CD14-positive monocyte (primary cell): Measurements from ENCODE around the gene FBXO10. TPM values are rescaled to one million over a fixed set of nuclear protein-coding genes. Genes with fewer than 3 reads are reported as not detected.
"Not testable (repeated sequence)": the region's sequence is repeated elsewhere in the genome, so short reads cannot be mapped to it uniquely, and the experiment has no call there.

Source experiments
- DNase-seq, 3 donors: peaks; one replicate each; pipeline ENCODE4 v3.0.0-alpha.2; 2011 to 2022
- H2AFZ ChIP-seq: 2 replicates; pipeline ENCODE4 v1.6.0; 2012; ENCODE audit warnings: mild to moderate bottlenecking, low read depth, low read length, inconsistent platforms; ENCODE audit not compliant: insufficient read depth, poor library complexity, severe bottlenecking
- H3K27ac ChIP-seq, 2 donors: 1 replicate in 1 of 2; 2 replicates in 1 of 2; pipeline ENCODE4 v1.5.1; 2012 to 2013; ENCODE audit warnings: low read length in 2 of 2, control low read depth in 1 of 2, inconsistent platforms in 1 of 2, low read depth in 1 of 2, mild to moderate bottlenecking in 1 of 2
- H3K27me3 ChIP-seq, 2 donors: one replicate each; pipeline versions ENCODE4 v1.6.0 to v1.6.1; 2011 to 2013; ENCODE audit warnings: low read length in 2 of 2; ENCODE audit not compliant: control insufficient read depth in 2 of 2, insufficient read depth in 2 of 2
- H3K36me3 ChIP-seq, 2 donors: replicated peaks in 1 of 2; 1 replicate in 1 of 2; 2 replicates in 1 of 2; pipeline versions ENCODE4 v1.5.1 to v1.6.1; 2012 to 2013; ENCODE audit warnings: low read length in 2 of 2, control low read depth in 1 of 2, inconsistent platforms in 1 of 2, mild to moderate bottlenecking in 1 of 2; ENCODE audit not compliant: insufficient read depth in 2 of 2, control insufficient read depth in 1 of 2
- H3K4me1 ChIP-seq, 2 donors: 1 replicate in 1 of 2; 2 replicates in 1 of 2; pipeline versions ENCODE4 v1.5.1 to v1.6.1; 2012 to 2013; ENCODE audit warnings: low read length in 2 of 2, control low read depth in 1 of 2, inconsistent platforms in 1 of 2, mild to moderate bottlenecking in 1 of 2, moderate library complexity in 1 of 2; ENCODE audit not compliant: insufficient read depth in 2 of 2, control insufficient read depth in 1 of 2
- H3K4me2 ChIP-seq: replicated peaks from 2 replicates; pipeline ENCODE3; 2012; ENCODE audit warnings: low read length, moderate library complexity, mild to moderate bottlenecking; ENCODE audit not compliant: poor library complexity, severe bottlenecking; ENCODE audit errors: extremely low read depth
- H3K4me3 ChIP-seq, 3 experiments: fragments of 200-600 bp in 1 of 3; sonication (generic) in 1 of 3; replicated peaks in 1 of 3; 1 replicate in 2 of 3; 2 replicates in 1 of 3; pipeline ENCODE4 v1.5.1; 2011 to 2013; ENCODE audit warnings: low read length in 3 of 3, mild to moderate bottlenecking in 3 of 3, control low read depth in 2 of 3, low read depth in 2 of 3, inconsistent platforms in 1 of 3, moderate library complexity in 1 of 3
- H3K79me2 ChIP-seq: 2 replicates; pipeline ENCODE4 v1.6.0; 2012; ENCODE audit warnings: mild to moderate bottlenecking, control low read depth, inconsistent platforms, low read length, moderate library complexity; ENCODE audit not compliant: insufficient read depth
- H3K9ac ChIP-seq: 2 replicates; pipeline ENCODE4 v1.6.0; 2017; ENCODE audit warnings: low read length, mild to moderate bottlenecking; ENCODE audit not compliant: insufficient read depth, poor library complexity, severe bottlenecking
- H3K9me3 ChIP-seq, 2 donors: replicated peaks in 1 of 2; 1 replicate in 1 of 2; 2 replicates in 1 of 2; pipeline versions ENCODE4 v1.5.1 to v1.6.1; 2012 to 2013; ENCODE audit warnings: low read length in 2 of 2, control low read depth in 1 of 2; ENCODE audit not compliant: control insufficient read depth in 1 of 2, insufficient read depth in 1 of 2
- H4K20me1 ChIP-seq: 2 replicates; pipeline ENCODE4 v1.6.0; 2012; ENCODE audit warnings: mild to moderate bottlenecking, low read length, control low read depth, moderate library complexity; ENCODE audit not compliant: insufficient read depth
- H3K27ac Mint-ChIP-seq, 7 donors: one replicate each; pipeline ENCODE4 v1.8.0; 2020; ENCODE audit warnings: mild to moderate bottlenecking in 7 of 7, mixed read lengths in 7 of 7, moderate library complexity in 6 of 7, inconsistent platforms in 2 of 7
- H3K27me3 Mint-ChIP-seq, 3 donors: one replicate each; pipeline ENCODE4 v1.8.0; 2021 to 2022; ENCODE audit warnings: low read depth in 3 of 3, mild to moderate bottlenecking in 3 of 3, mixed read lengths in 3 of 3, moderate library complexity in 3 of 3, inconsistent platforms in 1 of 3
- H3K36me3 Mint-ChIP-seq, 2 donors: one replicate each; pipeline ENCODE4 v1.8.0; 2020; ENCODE audit warnings: mixed read lengths in 2 of 2, inconsistent platforms in 1 of 2, mild to moderate bottlenecking in 1 of 2
- H3K4me1 Mint-ChIP-seq: one replicate; pipeline ENCODE4 v1.8.0; 2020; ENCODE audit warnings: mild to moderate bottlenecking, mixed read lengths
- H3K4me3 Mint-ChIP-seq, 2 donors: one replicate each; pipeline ENCODE4 v1.8.0; 2020; ENCODE audit warnings: mild to moderate bottlenecking in 2 of 2, mixed read lengths in 2 of 2, moderate library complexity in 1 of 2
- H3K9me3 Mint-ChIP-seq, 7 donors: one replicate each; pipeline ENCODE4 v1.8.0; 2020 to 2022; ENCODE audit warnings: mixed read lengths in 7 of 7, mild to moderate bottlenecking in 6 of 7, moderate library complexity in 6 of 7, inconsistent platforms in 2 of 7
- WGBS: methylation state at CpG from one replicate; pipeline ENCODE4 v1.1.5; 2013; ENCODE audit warnings: missing lambda C conversion rate; ENCODE audit not compliant: insufficient coverage; 5-methylcytosine and 5-hydroxymethylcytosine counted together
- intact Hi-C, 2 donors: fragments of 100-400 bp; cut with micrococcal nuclease; formaldehyde crosslinking; loops; one replicate each; pipeline versions ENCODE4 v1.15.0 to v1.15.1; 2023
- polyA plus RNA-seq, 3 donors: library from polyadenylated mRNA; depleted of rRNA in 1 of 3; unstranded in 2 of 3; stranded (reverse) in 1 of 3; fragments of 300-500 nt in 2 of 3; fragments of >200 nt in 1 of 3; fragmentation: Illumina TruSeq in 2 of 3; gene quantifications; 1 replicate in 2 of 3; 2 replicates in 1 of 3; pipeline ENCODE4 v1.2.3, GENCODE V29; 2012 to 2021
- TF ChIP-seq, protein P1 (sequence below): fragments of 200-600 bp; IDR thresholded peaks from one replicate; pipeline ENCODE4 v1.8.0; 2022; ENCODE audit warnings: antibody characterized with exemption, mild to moderate bottlenecking

The FBXO10 gene
- polyA plus RNA-seq, 3 donors, result 0.08 to 1.5 TPM; not detected in 1

DNA sequence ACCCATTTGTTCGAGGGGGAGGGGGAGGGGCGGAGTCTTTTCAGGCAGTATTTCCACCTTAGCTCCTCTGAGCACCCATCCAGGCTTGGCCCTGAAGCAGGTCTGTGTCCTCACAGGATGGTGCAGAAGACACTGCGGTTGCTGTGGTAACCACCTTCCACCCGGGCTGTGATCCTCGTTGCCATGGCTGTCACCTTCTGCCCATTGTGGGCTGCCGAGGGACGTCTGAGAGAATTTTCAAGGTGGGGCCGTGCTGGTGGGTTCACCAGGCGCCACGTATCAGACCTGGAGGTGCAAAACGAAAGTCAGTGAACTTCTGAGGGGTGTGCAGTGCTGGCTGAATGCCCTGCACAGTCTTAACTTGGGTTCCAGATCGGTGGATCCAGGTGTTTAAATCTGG lies 63.7 kb downstream of the FBXO10 start:
- peaks cover 4 to 7% of the 10 kb centered on the region in 2 donors for H3K36me3 Mint-ChIP-seq
- peaks cover 0 to 2% (median 0%) of the 10 kb centered on the region in 3 donors for H3K27me3 Mint-ChIP-seq
- Histone ChIP-seq H4K20me1 (no peaks in the 10 kb centered on the region), H2AFZ (no peak overlapping the region), H3K27ac (no peak overlapping the region), H3K9me3 (no peaks in the 10 kb centered on the region), H3K79me2 (no peaks in the 10 kb centered on the region), H3K4me2 (no peak overlapping the region), H3K36me3 (no peaks in the 10 kb centered on the region), H3K4me1 (no peaks in the 10 kb centered on the region), H3K9ac (no peak overlapping the region), H3K4me3 (no peak overlapping the region), H3K27me3 (no peaks in the 10 kb centered on the region)
- TF ChIP-seq, protein P1, sequence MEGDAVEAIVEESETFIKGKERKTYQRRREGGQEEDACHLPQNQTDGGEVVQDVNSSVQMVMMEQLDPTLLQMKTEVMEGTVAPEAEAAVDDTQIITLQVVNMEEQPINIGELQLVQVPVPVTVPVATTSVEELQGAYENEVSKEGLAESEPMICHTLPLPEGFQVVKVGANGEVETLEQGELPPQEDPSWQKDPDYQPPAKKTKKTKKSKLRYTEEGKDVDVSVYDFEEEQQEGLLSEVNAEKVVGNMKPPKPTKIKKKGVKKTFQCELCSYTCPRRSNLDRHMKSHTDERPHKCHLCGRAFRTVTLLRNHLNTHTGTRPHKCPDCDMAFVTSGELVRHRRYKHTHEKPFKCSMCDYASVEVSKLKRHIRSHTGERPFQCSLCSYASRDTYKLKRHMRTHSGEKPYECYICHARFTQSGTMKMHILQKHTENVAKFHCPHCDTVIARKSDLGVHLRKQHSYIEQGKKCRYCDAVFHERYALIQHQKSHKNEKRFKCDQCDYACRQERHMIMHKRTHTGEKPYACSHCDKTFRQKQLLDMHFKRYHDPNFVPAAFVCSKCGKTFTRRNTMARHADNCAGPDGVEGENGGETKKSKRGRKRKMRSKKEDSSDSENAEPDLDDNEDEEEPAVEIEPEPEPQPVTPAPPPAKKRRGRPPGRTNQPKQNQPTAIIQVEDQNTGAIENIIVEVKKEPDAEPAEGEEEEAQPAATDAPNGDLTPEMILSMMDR, result no peak
- no peak overlapping the region for H3K27ac Mint-ChIP-seq
- no peaks in the 10 kb centered on the region for H3K4me1 Mint-ChIP-seq
- no peak for DNase-seq
- intact Hi-C loops, result no loop called here
- WGBS, result 90% methylated on average over 10 of the region's 12 CpGs
- peaks cover 0 to 2% (median 0%) of the 10 kb centered on the region in 7 donors for H3K9me3 Mint-ChIP-seq
- no peak overlapping the region for H3K4me3 Mint-ChIP-seq

DNA sequence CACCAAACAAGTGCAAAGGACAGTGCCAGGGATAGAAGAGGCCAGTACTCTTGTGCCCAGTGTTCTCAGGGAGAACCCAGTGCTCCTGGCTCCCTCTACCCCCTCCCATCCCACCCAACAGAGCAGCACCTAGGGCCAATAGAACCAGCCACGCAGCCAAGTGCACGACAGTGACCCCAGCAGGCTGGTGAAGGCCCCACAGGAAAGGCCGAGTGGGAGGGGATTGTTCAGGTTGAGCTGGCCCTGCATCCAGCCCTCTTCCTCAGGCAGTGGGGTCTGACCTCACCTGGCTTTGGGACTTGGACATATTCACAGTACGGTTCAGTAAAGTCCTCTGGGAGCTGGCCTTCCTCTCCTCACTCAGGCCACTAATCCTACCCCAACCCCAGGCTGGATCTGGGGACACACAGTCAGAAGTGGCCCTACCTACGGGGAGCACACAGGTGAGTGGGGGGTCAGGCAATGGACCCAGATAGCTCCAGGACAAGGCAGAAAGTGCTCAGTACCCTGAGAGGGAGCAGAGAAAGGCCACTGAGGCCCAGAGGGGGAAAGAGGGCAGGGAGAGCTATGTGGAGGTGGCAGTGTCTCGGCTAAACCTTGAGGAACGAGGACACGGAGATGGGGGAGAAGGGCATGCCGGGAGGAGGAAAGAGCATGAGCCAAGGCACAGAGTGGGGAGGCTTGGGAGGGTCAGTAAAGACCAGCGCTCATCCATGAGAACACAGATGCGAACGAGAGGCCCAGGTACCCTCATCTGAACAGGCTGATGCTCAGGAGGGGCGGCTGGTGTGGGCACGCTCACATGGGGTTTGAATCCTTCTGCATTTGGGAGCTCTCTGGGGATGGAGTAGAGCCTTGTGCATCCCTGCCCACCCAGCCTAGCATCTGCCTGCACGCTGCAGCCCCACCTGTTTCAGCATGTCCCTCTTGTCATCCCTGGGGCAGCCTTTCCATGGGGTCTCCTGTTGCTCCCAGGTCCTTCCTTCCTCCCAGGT lies 64.9 kb downstream of the FBXO10 start:
- peaks cover 0 to 2% (median 0%) of the 10 kb centered on the region in 7 donors for H3K9me3 Mint-ChIP-seq
- peaks cover 0 to 2% (median 0%) of the 10 kb centered on the region in 3 donors for H3K27me3 Mint-ChIP-seq
- H3K4me2 ChIP-seq, result no peak overlapping the region
- H3K27ac Mint-ChIP-seq, result peak overlapping the region in 2 of 7 donors; percentile 26 to 37
- peaks cover 4 to 7% of the 10 kb centered on the region in 2 donors for H3K36me3 Mint-ChIP-seq
- no peaks in the 10 kb centered on the region for H3K36me3 ChIP-seq
- no peak overlapping the region for H3K4me3 Mint-ChIP-seq
- H3K4me1 ChIP-seq, result no peaks in the 10 kb centered on the region
- H3K27me3 ChIP-seq, result no peaks in the 10 kb centered on the region
- H3K4me1 Mint-ChIP-seq, result no peaks in the 10 kb centered on the region
- no peak overlapping the region for H3K27ac ChIP-seq
- H2AFZ ChIP-seq, result no peak overlapping the region
- no peak overlapping the region for H3K9ac ChIP-seq
- WGBS, result 97% methylated on average over 9 of the region's 15 CpGs
- intact Hi-C loops, result no loop called here
- no peaks in the 10 kb centered on the region for H3K79me2 ChIP-seq
- no peak for DNase-seq
- TF ChIP-seq, protein P1, result no peak
- H3K9me3 ChIP-seq, result no peaks in the 10 kb centered on the region
- no peak overlapping the region for H3K4me3 ChIP-seq
- no peaks in the 10 kb centered on the region for H4K20me1 ChIP-seq

- H3K27me3 ChIP-seq, H3K9me3 ChIP-seq, H3K36me3 ChIP-seq, H3K36me3 Mint-ChIP-seq, H3K4me1 ChIP-seq, H3K27ac Mint-ChIP-seq, H3K27me3 Mint-ChIP-seq, DNase-seq, H3K9ac ChIP-seq, H3K27ac ChIP-seq, H3K4me1 Mint-ChIP-seq, H3K79me2 ChIP-seq, H2AFZ ChIP-seq, H3K9me3 Mint-ChIP-seq, intact Hi-C loops, H3K4me2 ChIP-seq, H3K4me3 Mint-ChIP-seq, H3K4me3 ChIP-seq, H4K20me1 ChIP-seq: not testable (repeated sequence)
- no CpG with 5 or more reads among the region's 5 CpGs for WGBS
Observed at GRCh38 chr9:37510053-37510452, 66.1 kb downstream of the FBXO10 start.
